HepG2 (cell line): ENCODE measurements around the gene MTHFD1. TPM values are rescaled to one million over a fixed set of nuclear protein-coding genes. Genes with fewer than 3 reads are reported as not detected.

Experiments
- ARNTL ChIP-seq: sonication (generic); formaldehyde crosslinking; IDR thresholded peaks from 2 replicates; pipeline ENCODE4 v1.4.0; 2020; ENCODE audit warnings: mild to moderate bottlenecking, missing genetic modification reagents
- CTCF ChIP-seq: sonication (generic); formaldehyde crosslinking; IDR thresholded peaks from 2 replicates; pipeline ENCODE4 v1.5.0; 2020; ENCODE audit warnings: mild to moderate bottlenecking, missing genetic modification reagents, moderate library complexity
- E2F2 ChIP-seq: sonication (generic); formaldehyde crosslinking; IDR thresholded peaks from 2 replicates; pipeline ENCODE4 v1.4.0; 2020; ENCODE audit warnings: missing genetic modification reagents, borderline replicate concordance
- GABPB1 ChIP-seq: IDR thresholded peaks from 2 replicates; pipeline ENCODE4 v1.6.1; 2016; ENCODE audit warnings: mild to moderate bottlenecking, missing genetic modification reagents, moderate library complexity, missing compliant biosample characterization
- KDM5A ChIP-seq: fragments of 200-600 bp; sonication (generic); IDR thresholded peaks from 2 replicates; pipeline ENCODE4 v1.7.0; 2018; ENCODE audit warnings: antibody characterized with exemption, mild to moderate bottlenecking, low read length, borderline replicate concordance
- KLF16 ChIP-seq, 2 experiments: sonication (generic) in 1 of 2; formaldehyde crosslinking in 1 of 2; IDR thresholded peaks; 2 replicates each; pipeline versions ENCODE4 v1.6.1 to v1.8.0; 2016 to 2023; ENCODE audit warnings: missing genetic modification reagents in 2 of 2, missing compliant biosample characterization in 1 of 2
- MTERF4 ChIP-seq: sonication (generic); formaldehyde crosslinking; IDR thresholded peaks from 2 replicates; pipeline ENCODE4 v1.8.0; 2023; ENCODE audit warnings: mild to moderate bottlenecking, missing genetic modification reagents
- NFYB ChIP-seq: sonication (generic); formaldehyde crosslinking; IDR thresholded peaks from 2 replicates; pipeline ENCODE4 v1.4.0; 2020; ENCODE audit warnings: missing genetic modification reagents
- NFYC ChIP-seq: IDR thresholded peaks from 2 replicates; pipeline ENCODE4 v1.6.1; 2016; ENCODE audit warnings: missing genetic modification reagents, missing compliant biosample characterization
- PBX2 ChIP-seq: IDR thresholded peaks from 2 replicates; pipeline ENCODE4 v1.6.1; 2016; ENCODE audit warnings: control low read depth
- RFXANK ChIP-seq: IDR thresholded peaks from 2 replicates; pipeline ENCODE4 v1.6.1; 2016
- SMARCC2 ChIP-seq: fragments of 450-650 bp; IDR thresholded peaks from 2 replicates; pipeline ENCODE4 v1.6.1; 2017; ENCODE audit warnings: antibody characterized with exemption, mild to moderate bottlenecking
- SP2 ChIP-seq: sonication (generic); formaldehyde crosslinking; IDR thresholded peaks from 2 replicates; pipeline ENCODE4 v1.5.1; 2020; ENCODE audit warnings: mild to moderate bottlenecking, missing genetic modification reagents
- SPEN ChIP-seq: sonication (generic); formaldehyde crosslinking; IDR thresholded peaks from 2 replicates; pipeline ENCODE4 v1.5.1; 2020; ENCODE audit warnings: low read depth, mild to moderate bottlenecking, missing genetic modification reagents
- TBP ChIP-seq: sonication (generic); formaldehyde crosslinking; IDR thresholded peaks from 2 replicates; pipeline ENCODE4 v1.5.0; 2020; ENCODE audit warnings: missing genetic modification reagents
- TCF7 ChIP-seq: sonication (generic); IDR thresholded peaks from 2 replicates; pipeline ENCODE4 v1.6.1; 2016; ENCODE audit warnings: antibody characterized with exemption, low read depth
- ZFX ChIP-seq: sonication (generic); formaldehyde crosslinking; IDR thresholded peaks from 2 replicates; pipeline ENCODE4 v1.4.0; 2020; ENCODE audit warnings: mild to moderate bottlenecking, low read depth, missing genetic modification reagents, moderate library complexity
- ZFY ChIP-seq: sonication (generic); formaldehyde crosslinking; IDR thresholded peaks from 2 replicates; pipeline ENCODE4 v1.4.0; 2020; ENCODE audit warnings: missing genetic modification reagents
- ZNF235 ChIP-seq: sonication (generic); formaldehyde crosslinking; IDR thresholded peaks from 2 replicates; pipeline ENCODE4 v1.8.1; 2023; ENCODE audit warnings: mild to moderate bottlenecking, missing genetic modification reagents, borderline replicate concordance
- ZNF446 ChIP-seq: sonication (generic); formaldehyde crosslinking; IDR thresholded peaks from 2 replicates; pipeline ENCODE4 v1.5.0; 2020; ENCODE audit warnings: mild to moderate bottlenecking, missing genetic modification reagents
- ZNF512 ChIP-seq: sonication (generic); formaldehyde crosslinking; IDR thresholded peaks from 2 replicates; pipeline ENCODE4 v1.4.0; 2020; ENCODE audit warnings: mild to moderate bottlenecking, missing genetic modification reagents
- ZNF569 ChIP-seq: sonication (generic); formaldehyde crosslinking; IDR thresholded peaks from 2 replicates; pipeline ENCODE4 v1.5.0; 2020; ENCODE audit warnings: mild to moderate bottlenecking, missing genetic modification reagents, moderate library complexity, borderline replicate concordance
- ZNF616 ChIP-seq: sonication (generic); formaldehyde crosslinking; IDR thresholded peaks from 2 replicates; pipeline ENCODE4 v1.5.0; 2020; ENCODE audit warnings: low read depth, mild to moderate bottlenecking, missing genetic modification reagents
- ZNF720 ChIP-seq: sonication (generic); formaldehyde crosslinking; IDR thresholded peaks from 2 replicates; pipeline ENCODE4 v1.4.0; 2020; ENCODE audit warnings: missing genetic modification reagents
- ZNF768 ChIP-seq: sonication (generic); formaldehyde crosslinking; IDR thresholded peaks from 2 replicates; pipeline ENCODE4 v1.4.0; 2020; ENCODE audit warnings: missing genetic modification reagents
- ZNF780A ChIP-seq: sonication (generic); formaldehyde crosslinking; IDR thresholded peaks from 2 replicates; pipeline ENCODE4 v1.8.0; 2022; ENCODE audit warnings: mild to moderate bottlenecking, missing genetic modification reagents, moderate library complexity
- polyA plus RNA-seq, 8 experiments: library from polyadenylated mRNA; depleted of rRNA in 3 of 8; stranded (reverse) in 7 of 8; unstranded in 1 of 8; fragments of >200 nt; fragmentation: Illumina TruSeq in 4 of 8; extraction: Trizol in 4 of 8; gene quantifications; 2 replicates each; pipeline versions ENCODE4 v1.2.1 to v1.2.3, GENCODE V29; 2011 to 2016; ENCODE audit warnings: low read depth in 4 of 8, missing spikeins in 1 of 8, mixed read lengths in 1 of 8; ENCODE audit not compliant: insufficient read depth in 1 of 8
- total RNA-seq, 5 experiments: library from RNA; depleted of rRNA; stranded (reverse); fragments of >200 nt; fragmentation: Illumina TruSeq; extraction: Trizol; gene quantifications; 2 replicates each; pipeline ENCODE4 v1.2.3, GENCODE V29; 2016; ENCODE audit warnings: low read depth in 1 of 5

The MTHFD1 gene
- total and polyA plus RNA-seq, 2 of the 13 experiments (the other 11 are each of a cell fraction or from before 2014, with no cell fraction given): 31.0 to 106 TPM

- TF ChIP-seq NFYB (CRISPR knock-in tag): peak; percentile 63
- peak; percentile 49; the same call in 1 of the 2 replicates for TF ChIP-seq CTCF (CRISPR knock-in tag)
- TF ChIP-seq TCF7: no peak
- TF ChIP-seq ZNF768 (CRISPR knock-in tag): no peak
- no peak for TF ChIP-seq KLF16 (CRISPR knock-in tag; IDR thresholded peaks at IDR 0.05)
- no peak for TF ChIP-seq E2F2 (CRISPR knock-in tag)
- TF ChIP-seq ZNF616 (CRISPR knock-in tag): no peak
- no peak for TF ChIP-seq ARNTL (CRISPR knock-in tag)
- no peak for TF ChIP-seq ZNF780A
- TF ChIP-seq SP2 (CRISPR knock-in tag): peak; percentile 85
- TF ChIP-seq GABPB1 (CRISPR knock-in tag): peak; percentile 15; the same call in 1 of the 2 replicates
- peak; percentile 42; the same call in 1 of the 2 replicates for TF ChIP-seq ZFX (CRISPR knock-in tag)
- no peak for TF ChIP-seq TBP
- TF ChIP-seq ZNF720 (CRISPR knock-in tag): no peak
- TF ChIP-seq RFXANK (CRISPR knock-in tag): no peak
- peak; percentile 78 for TF ChIP-seq PBX2 (CRISPR knock-in tag)
- TF ChIP-seq ZNF446: 0 out of 2 replicates have a peak, but pooled peaks have one; percentile 57
- TF ChIP-seq ZNF569 (CRISPR knock-in tag): no peak
- no peak for TF ChIP-seq MTERF4 (CRISPR knock-in tag)
- TF ChIP-seq KDM5A: no peak
- no peak for TF ChIP-seq SMARCC2
- no peak for TF ChIP-seq ZNF512 (CRISPR knock-in tag)
- peak; percentile 68 for TF ChIP-seq NFYC (CRISPR knock-in tag)
- 0 out of 2 replicates have a peak, but pooled peaks have one; percentile 39 for TF ChIP-seq SPEN (CRISPR knock-in tag)
- peak; percentile 36 for TF ChIP-seq ZFY (CRISPR knock-in tag)
- no peak for TF ChIP-seq ZNF235 (CRISPR knock-in tag)
These were observed 77.2 kb downstream of the MTHFD1 start, which contains the start of gene AKAP5 (continued) for GRCh38 chr14:64465191-64465822.
